HG03565 (cell line): ENCODE data around the gene LRRC14B.
"Not testable (repeated sequence)": the region's sequence is repeated elsewhere in the genome, so short reads cannot be mapped to it uniquely, and the experiment has no call there.

Source experiments
- ATAC-seq: cut with Tn5 transposase; IDR thresholded peaks from one replicate; pipeline ENCODE4 v1.9.1; 2021; ENCODE audit warnings: mild to moderate bottlenecking, moderate library complexity; ENCODE audit not compliant: unreplicated experiment

Gene LRRC14B

GRCh38 chr5:233426-233825 is 42.1 kb downstream of the LRRC14B start:
- not testable (repeated sequence) for ATAC-seq

GRCh38 chr5:234450-234849 is 43.2 kb downstream of the LRRC14B start:
- ATAC-seq = no peak

GRCh38 chr5:235527-235926 is 44.2 kb downstream of the LRRC14B start:
- not testable (repeated sequence) for ATAC-seq

- not testable (repeated sequence) for ATAC-seq
Observed at GRCh38 chr5:237931-238330, 46.6 kb downstream of the LRRC14B start.

GRCh38 chr5:240550-240949 is 49.3 kb downstream of the LRRC14B start:
- not testable (repeated sequence) for ATAC-seq

GRCh38 chr5:241045-241669 is 49.9 kb downstream of the LRRC14B start:
- ATAC-seq = not testable (repeated sequence)

GRCh38 chr5:243683-244367 is 52.5 kb downstream of the LRRC14B start:
- ATAC-seq = not testable (repeated sequence)

- ATAC-seq = not testable (repeated sequence)
Observed at GRCh38 chr5:245717-246116, 54.4 kb downstream of the LRRC14B start.
